HCT116 (cell line): ENCODE data around the gene CAPZA2.
"Not testable (repeated sequence)": the region's sequence is repeated elsewhere in the genome, so short reads cannot be mapped to it uniquely, and the experiment has no call there.

ENCODE experiments used
- FOSL1 ChIP-seq: IDR thresholded peaks from 2 replicates; pipeline ENCODE4 v1.6.1; 2012; ENCODE audit warnings: low read depth
- JUND ChIP-seq: IDR thresholded peaks from 2 replicates; pipeline ENCODE4 v1.6.1; 2012
- POLR2A ChIP-seq: IDR thresholded peaks from 2 replicates; pipeline ENCODE4 v1.7.0; 2011; ENCODE audit warnings: borderline replicate concordance; ENCODE audit not compliant: insufficient read depth, insufficient read length; ENCODE audit errors: extremely low read depth
- TF ChIP-seq, protein P1 (sequence below), 3 experiments: fragments of 200-600 bp in 1 of 3; sonication (generic) in 1 of 3; IDR thresholded peaks in 2 of 3; conservative IDR thresholded peaks in 1 of 3; 2 replicates each; pipeline ENCODE4 v1.5.1; 2012 to 2017; ENCODE audit warnings: low read depth in 2 of 3, low read length in 2 of 3, antibody characterized with exemption in 1 of 3, borderline replicate concordance in 1 of 3, control low read depth in 1 of 3, mild to moderate bottlenecking in 1 of 3, mixed read lengths in 1 of 3, mixed run types in 1 of 3, moderate library complexity in 1 of 3; ENCODE audit not compliant: insufficient read depth in 1 of 3
- TF ChIP-seq, protein P2 (sequence below): IDR thresholded peaks from 2 replicates; pipeline ENCODE4 v1.6.1; 2012

DNA sequence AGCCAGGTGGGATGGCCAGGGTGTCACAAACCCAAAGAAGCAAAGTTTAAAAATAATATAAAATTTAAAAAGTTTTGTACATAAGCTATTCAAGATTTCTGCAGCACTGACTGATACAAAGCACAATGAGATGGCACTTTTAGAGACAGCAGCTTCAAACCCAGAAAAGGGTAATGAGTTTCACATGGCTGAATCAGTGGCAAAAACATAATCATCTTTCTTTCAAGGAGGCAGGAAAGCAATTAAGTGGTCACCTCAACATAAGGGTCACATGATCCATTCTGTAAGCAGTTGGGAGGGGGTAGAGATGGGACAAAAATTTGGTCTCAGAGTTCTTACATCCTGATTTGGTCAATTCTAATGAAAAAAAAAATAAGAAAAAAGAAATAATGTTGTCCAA, 108.8 kb downstream of the CAPZA2 start:
- TF ChIP-seq, protein P1, sequence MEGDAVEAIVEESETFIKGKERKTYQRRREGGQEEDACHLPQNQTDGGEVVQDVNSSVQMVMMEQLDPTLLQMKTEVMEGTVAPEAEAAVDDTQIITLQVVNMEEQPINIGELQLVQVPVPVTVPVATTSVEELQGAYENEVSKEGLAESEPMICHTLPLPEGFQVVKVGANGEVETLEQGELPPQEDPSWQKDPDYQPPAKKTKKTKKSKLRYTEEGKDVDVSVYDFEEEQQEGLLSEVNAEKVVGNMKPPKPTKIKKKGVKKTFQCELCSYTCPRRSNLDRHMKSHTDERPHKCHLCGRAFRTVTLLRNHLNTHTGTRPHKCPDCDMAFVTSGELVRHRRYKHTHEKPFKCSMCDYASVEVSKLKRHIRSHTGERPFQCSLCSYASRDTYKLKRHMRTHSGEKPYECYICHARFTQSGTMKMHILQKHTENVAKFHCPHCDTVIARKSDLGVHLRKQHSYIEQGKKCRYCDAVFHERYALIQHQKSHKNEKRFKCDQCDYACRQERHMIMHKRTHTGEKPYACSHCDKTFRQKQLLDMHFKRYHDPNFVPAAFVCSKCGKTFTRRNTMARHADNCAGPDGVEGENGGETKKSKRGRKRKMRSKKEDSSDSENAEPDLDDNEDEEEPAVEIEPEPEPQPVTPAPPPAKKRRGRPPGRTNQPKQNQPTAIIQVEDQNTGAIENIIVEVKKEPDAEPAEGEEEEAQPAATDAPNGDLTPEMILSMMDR (IDR thresholded peaks at IDR 0.05 in 2 of 3, conservative IDR thresholded peaks at IDR 0.05 in 1 of 3; ENCODE audit: borderline replicate concordance in 1 of 3, insufficient read depth in 1 of 3, low read depth in 2 of 3, low read length in 2 of 3): not testable (repeated sequence)
- TF ChIP-seq POLR2A, FOSL1, JUND: not testable (repeated sequence)
- TF ChIP-seq, protein P2, sequence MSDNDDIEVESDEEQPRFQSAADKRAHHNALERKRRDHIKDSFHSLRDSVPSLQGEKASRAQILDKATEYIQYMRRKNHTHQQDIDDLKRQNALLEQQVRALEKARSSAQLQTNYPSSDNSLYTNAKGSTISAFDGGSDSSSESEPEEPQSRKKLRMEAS: not testable (repeated sequence)
